HepG2 (cell line): ENCODE measurements around the gene FTCD. TPM values are rescaled to one million over a fixed set of nuclear protein-coding genes. Genes with fewer than 3 reads are reported as not detected.

Experiments used
- ATAC-seq: fragments of 200-7000 bp; cut with Tn5 transposase; 3 replicates; pipeline ENCODE4 v1.9.1; 2020; ENCODE audit warnings: mild to moderate bottlenecking, moderate library complexity
- BruUV-seq: library from RNA; stranded (reverse); fragments of 400-500 nt; replicated peaks from 2 replicates; lab custom pipeline; 2021; lab: Mats Ljungman, UMichigan
- CTCF ChIA-PET: fragments of 300-600 bp; formaldehyde crosslinking; extraction: SDS; loops from one replicate; lab custom pipeline; 2021; ENCODE audit warnings: low total read pairs, inconsistent platforms, low intra/inter-chr PET ratio; lab: Yijun Ruan, JAX
- POLR2A ChIA-PET: fragments of 350-600 bp; sonication (Branson Sonifier 250); formaldehyde crosslinking; loops from one replicate; lab custom pipeline; 2020; ENCODE audit warnings: antibody characterized with exemption, inconsistent platforms; lab: Yijun Ruan, JAX
- DNase-seq: peaks from one replicate; pipeline ENCODE4 v3.0.0-alpha.2; 2015; ENCODE audit warnings: low spot score
- FAIRE-seq: peaks from 3 replicates; lab custom pipeline; 2011; peaks lifted over from hg19 to GRCh38; lab: Jason Lieb, UNC
- H2AFZ ChIP-seq: one replicate; pipeline ENCODE4 v1.6.1; 2011; ENCODE audit warnings: low read length, inconsistent platforms
- H3K27ac ChIP-seq: fragments of 300-600 bp; 3 replicates; pipeline ENCODE4 v1.8.0; 2011; ENCODE audit warnings: mixed run types, mild to moderate bottlenecking, mixed read lengths, low read length, inconsistent platforms; ENCODE audit not compliant: insufficient read depth; ENCODE audit errors: extremely low read length
- H3K27me3 ChIP-seq, 2 experiments: fragments of 200-600 bp in 1 of 2; 2 replicates in 1 of 2; 3 replicates in 1 of 2; pipeline versions ENCODE4 v1.6.0 to v1.8.0; 2011; ENCODE audit warnings: low read length in 2 of 2, mild to moderate bottlenecking in 2 of 2, moderate library complexity in 2 of 2, inconsistent platforms in 1 of 2; ENCODE audit not compliant: insufficient read depth in 2 of 2, control insufficient read depth in 1 of 2
- H3K36me3 ChIP-seq, 2 experiments: fragments of 200-600 bp in 1 of 2; replicated peaks in 1 of 2; 2 replicates in 1 of 2; 3 replicates in 1 of 2; pipeline versions ENCODE4 v1.5.1 to v1.8.0; 2011; ENCODE audit warnings: low read length in 2 of 2, inconsistent platforms in 1 of 2; ENCODE audit not compliant: insufficient read depth in 2 of 2, control insufficient read depth in 1 of 2
- H3K4me1 ChIP-seq: 2 replicates; pipeline ENCODE4 v1.5.1; 2012; ENCODE audit warnings: low read length, inconsistent platforms; ENCODE audit not compliant: insufficient read depth
- H3K4me2 ChIP-seq: 2 replicates; pipeline ENCODE4 v1.6.0; 2011; ENCODE audit warnings: low read depth, low read length, inconsistent platforms
- H3K4me3 ChIP-seq, 3 experiments: fragments of 200-600 bp in 1 of 3; sonication (generic), shearing (Covaris generic) in 1 of 3; replicated peaks in 1 of 3; 2 replicates each; pipeline ENCODE4 v1.5.1; 2011 to 2016; ENCODE audit warnings: low read length in 3 of 3, inconsistent platforms in 2 of 3, low read depth in 2 of 3, mild to moderate bottlenecking in 2 of 3, control low read depth in 1 of 3, mixed read lengths in 1 of 3; ENCODE audit not compliant: insufficient read depth in 1 of 3
- H3K79me2 ChIP-seq: one replicate; pipeline ENCODE4 v1.6.1; 2011; ENCODE audit warnings: low read length, inconsistent platforms; ENCODE audit not compliant: insufficient read depth
- H3K9ac ChIP-seq: 2 replicates; pipeline ENCODE4 v1.6.0; 2011; ENCODE audit warnings: mild to moderate bottlenecking, low read depth, low read length, inconsistent platforms; ENCODE audit not compliant: insufficient read depth
- H3K9me3 ChIP-seq: 2 replicates; pipeline ENCODE4 v1.5.1; 2012; ENCODE audit warnings: mild to moderate bottlenecking, low read length
- H4K20me1 ChIP-seq: 2 replicates; pipeline ENCODE4 v1.6.0; 2011; ENCODE audit warnings: inconsistent platforms, mild to moderate bottlenecking, low read length, moderate library complexity; ENCODE audit not compliant: insufficient read depth
- ATF1 ChIP-seq: IDR thresholded peaks from 2 replicates; pipeline ENCODE4 v1.6.1; 2016; ENCODE audit warnings: mild to moderate bottlenecking, control low read depth
- CEBPG ChIP-seq: IDR thresholded peaks from 2 replicates; pipeline ENCODE4 v1.6.1; 2016
- FOXJ3 ChIP-seq: sonication (generic); formaldehyde crosslinking; IDR thresholded peaks from 2 replicates; pipeline ENCODE4 v1.4.0; 2020; ENCODE audit warnings: missing genetic modification reagents, mild to moderate bottlenecking, borderline replicate concordance
- HES4 ChIP-seq: sonication (generic); formaldehyde crosslinking; IDR thresholded peaks from 2 replicates; pipeline ENCODE4 v1.9.0; 2021; ENCODE audit warnings: mild to moderate bottlenecking, missing genetic modification reagents, borderline replicate concordance
- JUNB ChIP-seq: sonication (generic); formaldehyde crosslinking; IDR thresholded peaks from 2 replicates; pipeline ENCODE4 v1.8.0; 2022; ENCODE audit warnings: missing genetic modification reagents, mild to moderate bottlenecking, borderline replicate concordance
- NR1H2 ChIP-seq: sonication (generic); formaldehyde crosslinking; IDR thresholded peaks from 2 replicates; pipeline ENCODE4 v1.8.1; 2022; ENCODE audit warnings: low read depth, missing genetic modification reagents, borderline replicate concordance
- RFX1 ChIP-seq: fragments of 450-650 bp; IDR thresholded peaks from 2 replicates; pipeline ENCODE4 v1.6.1; 2017
- SRSF9 ChIP-seq: fragments of 200-400 bp; formaldehyde crosslinking; IDR thresholded peaks from 2 replicates; pipeline ENCODE4 v1.6.1; 2018; ENCODE audit warnings: borderline replicate concordance, mild to moderate bottlenecking, low read depth, low read length; ENCODE audit not compliant: insufficient read depth, poor library complexity, severe bottlenecking
- SYNCRIP ChIP-seq: fragments of 200-400 bp; formaldehyde crosslinking; IDR thresholded peaks from 2 replicates; pipeline ENCODE4 v1.6.1; 2018; ENCODE audit warnings: mild to moderate bottlenecking, low read depth, low read length; ENCODE audit not compliant: insufficient read depth
- TCF12 ChIP-seq, 2 experiments: fragments of 450-650 bp in 1 of 2; sonication (generic) in 1 of 2; formaldehyde crosslinking in 1 of 2; IDR thresholded peaks; 2 replicates each; pipeline versions ENCODE4 v1.6.1 to v1.8.0; 2017 to 2022; ENCODE audit warnings: antibody characterized with exemption in 1 of 2, mild to moderate bottlenecking in 1 of 2, missing genetic modification reagents in 1 of 2, moderate library complexity in 1 of 2
- TMF1 ChIP-seq: sonication (generic); formaldehyde crosslinking; IDR thresholded peaks from 2 replicates; pipeline ENCODE4 v1.8.1; 2022; ENCODE audit warnings: low read depth, missing genetic modification reagents
- ZNF235 ChIP-seq: sonication (generic); formaldehyde crosslinking; IDR thresholded peaks from 2 replicates; pipeline ENCODE4 v1.8.1; 2023; ENCODE audit warnings: mild to moderate bottlenecking, missing genetic modification reagents, borderline replicate concordance
- ZNF382 ChIP-seq: sonication (generic); formaldehyde crosslinking; IDR thresholded peaks from 2 replicates; pipeline ENCODE4 v1.5.0; 2020; ENCODE audit warnings: missing genetic modification reagents, mild to moderate bottlenecking, borderline replicate concordance
- ZNF776 ChIP-seq: sonication (generic); formaldehyde crosslinking; IDR thresholded peaks from 2 replicates; pipeline ENCODE4 v1.4.0; 2020; ENCODE audit warnings: mild to moderate bottlenecking, missing genetic modification reagents
- WGBS: methylation state at CpG from one replicate; pipeline ENCODE4 v1.1.6; 2017; ENCODE audit warnings: low lambda C conversion rate; 5-methylcytosine and 5-hydroxymethylcytosine counted together
- in situ Hi-C: cut with HindIII; loops from 2 replicates; pipeline ENCODE4 v1.10.0; 2017; ENCODE audit warnings: low pct_unique_long_range_greater_than_20kb; ENCODE audit not compliant: extremely low pct_ligation_motif_present
- intact Hi-C: fragments of 100-400 bp; cut with micrococcal nuclease; formaldehyde crosslinking; loops from one replicate; pipeline ENCODE4 v1.10.0; 2022; ENCODE audit not compliant: unreplicated experiment
- polyA plus RNA-seq, 8 experiments: library from polyadenylated mRNA; depleted of rRNA in 3 of 8; stranded (reverse) in 7 of 8; unstranded in 1 of 8; fragments of >200 nt; fragmentation: Illumina TruSeq in 4 of 8; extraction: Trizol in 4 of 8; gene quantifications; 2 replicates each; pipeline versions ENCODE4 v1.2.1 to v1.2.3, GENCODE V29; 2011 to 2016; ENCODE audit warnings: low read depth in 4 of 8, missing spikeins in 1 of 8, mixed read lengths in 1 of 8; ENCODE audit not compliant: insufficient read depth in 1 of 8
- total RNA-seq, 5 experiments: library from RNA; depleted of rRNA; stranded (reverse); fragments of >200 nt; fragmentation: Illumina TruSeq; extraction: Trizol; gene quantifications; 2 replicates each; pipeline ENCODE4 v1.2.3, GENCODE V29; 2016; ENCODE audit warnings: low read depth in 1 of 5

FTCD gene
- total and polyA plus RNA-seq, 2 of the 13 experiments (the other 11 are each of a cell fraction or from before 2014, with no cell fraction given): 75.7 to 105 TPM

GRCh38 chr21:46196733-46197132 lies 41.4 kb upstream of the FTCD start:
- no peak for TF ChIP-seq JUNB (CRISPR knock-in tag)
- TF ChIP-seq ZNF776 (CRISPR knock-in tag): no peak
- no peak for TF ChIP-seq ATF1 (CRISPR knock-in tag)
- no peak for TF ChIP-seq ZNF235 (CRISPR knock-in tag)
- no peak for TF ChIP-seq SRSF9
- TF ChIP-seq RFX1: no peak
- TF ChIP-seq ZNF382 (CRISPR knock-in tag): no peak
- TF ChIP-seq CEBPG (CRISPR knock-in tag): no peak
- TF ChIP-seq NR1H2 (CRISPR knock-in tag): no peak
- no peak for TF ChIP-seq SYNCRIP
- no peak for TF ChIP-seq HES4 (CRISPR knock-in tag)
- TF ChIP-seq FOXJ3: no peak
- no peak for TF ChIP-seq TCF12 (IDR thresholded peaks at IDR 0.05)
- no peak for TF ChIP-seq TCF12 (CRISPR knock-in tag; IDR thresholded peaks at IDR 0.05)
- TF ChIP-seq TMF1 (CRISPR knock-in tag): no peak
- Histone ChIP-seq H3K9me3 (no peaks in the 10 kb centered on the region), H4K20me1 (0 out of 2 replicates have a peak, but pooled peaks cover 2% of the 10 kb centered on the region), H3K4me3 (no peak overlapping the region), H3K27me3 (no peaks in the 10 kb centered on the region), H3K4me2 (no peak overlapping the region), H3K79me2 (no peaks in the 10 kb centered on the region), H3K27ac (no peak overlapping the region), H3K36me3 (peaks cover 27 to 78% of the 10 kb centered on the region in 2 experiments), H3K4me1 (peaks cover 7% of the 10 kb centered on the region; the same call in 1 of the 2 replicates), H3K9ac (no peak overlapping the region), H2AFZ (no peak overlapping the region)
- DNase-seq (no peak), ATAC-seq (no peak), FAIRE-seq (no peak)
- intact Hi-C loops: loop anchor here (10.0 kb wide), 1 partner anchor 222 kb away; no protein-coding TSS in a partner anchor
- ChIA-PET CTCF (no interaction called here), POLR2A (no interaction called here)
- WGBS: 96% methylated on average over 20 of the region's 20 CpGs
- BruUV-seq: no TSS peak
- in situ Hi-C loops: no loop called here
